T47D (cell line): Measurements from ENCODE around the gene SH3RF2.

ENCODE experiments used
- DNase-seq, 2 experiments: peaks; one replicate each; pipeline versions ENCODE4 v3.0.0 to v3.0.0-alpha.2; 2011 to 2012; ENCODE audit warnings: low read depth in 1 of 2, low spot score in 1 of 2
- JUND ChIP-seq: IDR thresholded peaks from 2 replicates; pipeline ENCODE4 v1.6.1; 2012; ENCODE audit warnings: low read depth
- in situ Hi-C: cut with HindIII; loops from 2 replicates; pipeline ENCODE4 v1.10.0; 2016; ENCODE audit warnings: low sequenced_read_pairs, low pct_unique_long_range_greater_than_20kb

SH3RF2 gene

DNA sequence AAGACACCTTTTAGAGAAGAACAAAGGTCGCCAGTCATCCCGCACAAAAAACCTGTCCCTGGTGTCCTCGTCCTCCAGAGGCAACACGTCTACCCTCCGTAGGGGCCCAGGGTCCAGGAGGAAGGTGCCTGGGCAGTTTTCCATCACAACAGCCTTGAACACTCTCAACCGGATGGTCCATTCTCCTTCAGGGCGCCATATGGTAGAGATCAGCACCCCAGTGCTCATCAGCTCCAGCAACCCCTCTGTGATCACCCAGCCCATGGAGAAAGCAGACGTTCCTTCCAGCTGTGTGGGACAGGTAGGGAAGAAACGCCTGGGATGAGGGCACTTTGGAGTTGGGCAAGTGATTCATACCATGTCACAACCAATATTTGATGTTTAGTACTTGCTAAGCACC lies 77.4 kb downstream of the SH3RF2 start:
- TF ChIP-seq JUND: no peak
- DNase-seq: no peak
- in situ Hi-C loops: no loop called here

DNA sequence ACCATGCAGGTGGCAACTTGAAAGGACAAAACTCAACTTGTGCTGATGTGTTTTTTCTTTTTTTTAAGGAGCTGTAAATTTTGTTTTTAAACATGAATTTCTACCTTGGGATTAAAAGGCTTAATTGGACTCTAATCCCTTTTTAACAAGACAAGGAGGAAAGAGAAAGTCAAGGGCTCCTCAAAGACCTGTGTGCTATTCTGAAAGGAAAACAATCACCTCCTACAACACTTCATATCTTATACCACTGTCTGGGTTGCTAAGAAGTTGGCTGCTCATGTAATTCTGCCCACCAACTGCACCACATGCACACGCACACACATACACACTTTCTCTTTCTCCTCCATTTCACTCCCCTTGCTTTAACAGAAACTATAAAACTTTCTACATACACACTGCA lies 78.6 kb downstream of the SH3RF2 start:
- no peak for TF ChIP-seq JUND
- DNase-seq: no peak
- in situ Hi-C loops: no loop called here

DNA sequence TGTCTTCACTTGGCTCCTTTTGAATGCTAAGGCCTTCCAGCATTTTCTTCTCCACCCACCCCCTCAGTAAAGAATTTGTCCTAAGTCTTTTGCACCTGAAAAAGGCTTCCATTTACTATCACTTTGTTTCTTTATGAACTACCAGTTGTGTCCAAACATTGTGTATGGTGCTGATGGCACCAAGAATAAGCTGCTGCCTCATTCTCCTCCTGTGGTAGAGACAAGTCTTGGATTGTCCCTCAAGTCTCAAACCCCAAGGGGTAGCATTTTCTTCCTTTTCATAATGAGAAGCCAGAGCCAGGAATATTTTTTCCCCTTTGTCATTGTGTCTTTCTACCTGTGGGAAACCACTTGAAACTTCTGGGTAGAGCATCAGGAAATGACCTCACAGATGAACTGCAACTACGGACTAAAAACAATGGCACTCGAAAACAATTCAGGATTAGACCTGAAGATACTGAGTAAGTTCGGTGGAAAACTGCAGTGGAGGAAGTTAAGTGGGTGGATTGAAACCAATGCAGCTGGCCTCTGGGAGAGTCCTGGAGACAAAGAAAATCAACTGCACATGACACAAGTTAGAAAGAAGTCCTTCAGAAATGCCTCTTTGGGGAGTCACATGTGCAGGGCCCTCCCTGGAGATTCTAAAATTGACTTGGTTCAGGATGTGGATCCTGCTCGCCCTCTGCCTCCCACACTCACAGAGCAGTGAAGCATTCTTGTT lies 80.5 kb downstream of the SH3RF2 start:
- TF ChIP-seq JUND: no peak
- no peak for DNase-seq
- in situ Hi-C loops: no loop called here

DNA sequence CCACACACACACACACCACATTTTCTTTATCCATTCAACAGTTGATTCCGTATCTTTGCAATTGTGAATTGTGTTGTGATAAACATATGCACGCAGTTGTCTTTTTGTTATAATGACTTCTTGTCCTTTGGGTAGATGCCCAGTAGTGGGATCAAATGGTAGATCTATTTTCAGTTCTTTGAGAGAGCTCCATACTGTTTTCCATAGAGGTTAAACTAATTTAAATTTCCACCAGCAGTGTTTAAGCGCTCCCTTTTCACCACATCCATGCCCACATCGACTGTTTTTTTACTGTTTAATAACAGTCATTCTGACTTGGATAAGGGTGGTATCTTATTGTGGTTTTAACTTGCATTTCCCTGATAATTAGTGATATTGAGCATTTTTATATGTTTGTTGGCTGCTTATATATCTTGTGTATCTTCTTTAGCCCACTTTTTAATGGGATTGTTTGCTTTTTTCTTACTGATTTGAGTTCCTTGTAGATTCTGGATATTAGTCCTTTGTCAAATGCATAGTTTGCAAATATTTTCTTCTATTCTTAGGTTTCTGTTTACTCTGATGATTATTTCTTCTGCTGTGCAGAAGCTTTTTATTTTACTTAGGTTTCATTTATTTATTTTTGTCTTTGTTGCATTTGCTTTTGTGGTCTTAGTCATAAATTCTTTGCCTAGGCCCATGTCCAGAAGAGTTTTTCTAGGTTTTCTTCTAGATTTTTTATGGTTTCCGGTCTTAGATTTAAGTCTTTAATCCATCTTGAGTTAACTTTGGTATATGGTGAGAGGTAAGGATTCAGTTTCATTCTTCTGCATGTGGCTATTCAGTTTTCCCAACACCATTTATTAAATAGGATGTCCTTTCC lies 82.4 kb downstream of the SH3RF2 start:
- in situ Hi-C loops: no loop called here
- no peak for DNase-seq
- TF ChIP-seq JUND: no peak

DNA sequence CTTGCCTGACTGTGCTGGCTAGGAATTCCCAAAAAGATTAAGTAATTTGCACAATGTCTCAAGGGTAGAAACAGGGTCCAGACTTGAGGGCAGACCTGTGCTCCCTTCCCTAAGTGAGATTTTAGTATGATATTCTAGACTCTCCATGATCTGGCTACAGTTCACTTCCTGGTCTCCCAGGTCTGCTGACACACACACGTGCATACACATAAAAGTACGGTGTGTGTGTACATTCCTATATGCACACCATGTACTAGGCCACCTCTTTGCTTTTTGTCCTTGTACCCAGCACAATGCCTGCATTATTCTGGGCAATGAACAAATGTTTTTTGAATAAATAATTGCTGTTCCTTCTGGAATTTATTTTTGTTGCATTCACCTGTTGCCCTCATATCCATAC lies 83.7 kb downstream of the SH3RF2 start:
- DNase-seq: peak in 1 of 2 experiments; percentile 30
- TF ChIP-seq JUND: no peak
- in situ Hi-C loops: no loop called here

DNA sequence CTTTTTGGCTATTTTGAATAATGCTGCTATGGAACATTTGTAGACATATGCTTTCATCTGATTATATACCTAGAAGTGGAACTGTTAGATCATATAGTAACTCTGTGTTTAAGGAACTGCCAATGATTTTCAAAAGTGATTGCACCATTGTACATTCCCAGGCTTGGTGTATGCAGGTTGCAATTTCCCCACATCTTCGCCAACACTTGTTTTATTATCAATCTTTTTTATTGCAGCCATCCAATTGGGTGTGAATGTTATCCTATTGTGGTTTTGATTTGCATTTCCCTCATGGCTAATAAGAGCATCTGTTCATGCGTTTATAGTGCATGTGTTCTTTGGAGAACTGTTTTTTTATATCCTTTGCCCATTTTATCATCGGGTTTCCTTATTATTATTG lies 87.7 kb downstream of the SH3RF2 start:
- DNase-seq: no peak
- no peak for TF ChIP-seq JUND
- in situ Hi-C loops: no loop called here

DNA sequence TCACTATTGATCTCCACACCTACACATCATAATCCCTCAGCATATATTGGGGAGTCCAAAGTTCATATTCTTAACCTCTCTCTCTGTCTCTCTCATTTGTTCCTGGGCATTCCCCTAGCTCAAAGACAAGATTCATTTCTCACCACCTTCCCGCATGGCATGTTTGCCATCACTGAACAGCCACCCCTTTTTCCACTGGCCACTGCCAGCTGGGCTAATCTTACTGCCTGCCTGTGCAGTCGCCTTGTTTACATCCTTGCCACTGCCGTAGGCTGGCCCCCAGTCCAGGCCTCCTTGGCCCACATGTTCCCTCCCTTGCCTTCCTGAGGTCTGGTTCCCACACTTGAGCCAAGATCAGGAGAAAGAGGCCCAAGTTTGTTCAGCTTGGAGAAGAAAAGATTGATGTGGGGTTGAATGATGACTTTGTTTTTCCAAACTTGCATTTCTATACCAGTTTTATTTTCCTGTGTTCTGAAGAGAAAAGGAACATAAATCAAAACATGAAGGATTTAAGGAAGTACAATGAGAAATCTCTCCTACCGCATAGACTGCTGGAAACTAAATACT lies 88.8 kb downstream of the SH3RF2 start:
- no peak for TF ChIP-seq JUND
- in situ Hi-C loops: no loop called here
- peak in 1 of 2 experiments; percentile 41 for DNase-seq

DNA sequence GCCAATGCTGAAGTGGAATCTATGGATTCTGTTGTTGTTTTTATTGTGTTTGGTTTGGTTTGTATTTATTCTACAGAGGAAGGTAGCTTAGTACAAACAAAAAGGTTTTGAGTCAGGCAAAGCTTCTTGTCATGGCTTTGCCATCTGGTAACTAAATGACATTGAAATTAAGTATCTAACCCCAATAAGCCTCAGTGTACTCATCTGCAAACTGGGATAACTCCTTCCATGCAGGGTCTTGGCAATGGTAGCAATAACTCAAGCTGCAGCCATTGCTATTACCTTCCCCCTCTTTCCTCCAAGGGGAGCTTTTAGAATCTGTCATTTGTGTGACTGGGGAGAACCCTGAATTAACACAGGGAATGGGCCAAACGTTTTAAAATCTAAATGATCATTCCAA lies 89.3 kb downstream of the SH3RF2 start:
- TF ChIP-seq JUND: no peak
- in situ Hi-C loops: no loop called here
- no peak for DNase-seq

DNA sequence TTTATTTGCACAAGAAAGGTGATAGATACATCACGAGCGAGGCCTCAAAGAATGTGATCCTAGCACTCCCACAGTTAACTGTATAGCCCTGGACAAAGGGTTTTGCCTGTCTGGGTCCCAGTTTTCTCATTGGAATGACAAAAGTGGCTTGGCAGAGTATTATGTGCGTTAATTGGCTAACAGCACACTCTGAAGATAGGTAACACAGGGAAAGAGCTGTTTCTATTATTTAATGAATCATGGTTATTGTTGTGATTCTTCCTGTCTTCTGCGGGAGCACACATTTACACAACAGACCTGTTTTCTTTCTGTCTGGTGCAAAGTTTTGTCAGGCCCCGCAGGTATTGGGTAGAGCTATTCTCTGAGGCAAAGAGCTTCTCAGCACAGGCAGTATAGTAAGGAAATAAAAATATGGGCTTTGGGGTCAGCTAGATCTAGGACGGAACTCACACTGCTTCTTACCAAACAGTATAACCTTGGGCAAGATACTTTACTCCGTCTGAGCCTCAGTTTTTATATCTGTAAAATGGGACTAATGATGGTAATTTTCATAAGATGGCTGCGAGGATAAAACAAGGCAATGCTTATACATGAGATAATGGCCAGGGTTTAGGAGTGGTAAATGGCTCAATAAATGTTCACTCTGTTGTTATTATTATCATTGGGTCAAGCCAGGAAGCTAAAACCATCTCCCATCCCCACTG lies 90.1 kb downstream of the SH3RF2 start:
- TF ChIP-seq JUND: no peak
- no peak for DNase-seq
- in situ Hi-C loops: no loop called here

DNA sequence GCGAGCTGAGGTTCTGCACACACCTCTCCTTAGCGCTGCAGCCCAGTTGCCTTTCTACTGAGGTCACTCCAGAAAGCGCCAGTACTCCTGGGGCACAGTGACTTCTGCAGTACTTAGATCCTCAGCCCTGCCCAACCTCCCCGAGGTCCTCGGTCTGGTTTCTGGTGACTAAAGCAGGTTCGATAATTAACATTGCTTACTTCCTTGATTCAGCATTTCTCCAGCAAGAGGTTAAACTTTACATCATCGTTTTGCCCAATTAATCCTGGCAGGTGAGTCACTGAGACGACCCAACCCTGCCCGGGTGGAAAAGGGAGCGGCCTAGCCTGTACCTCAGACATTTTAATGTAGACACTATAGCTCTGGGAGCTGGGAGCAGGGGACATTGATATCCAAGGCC lies 91.4 kb downstream of the SH3RF2 start:
- no peak for TF ChIP-seq JUND
- in situ Hi-C loops: no loop called here
- DNase-seq: peak in 1 of 2 experiments; percentile 49

DNA sequence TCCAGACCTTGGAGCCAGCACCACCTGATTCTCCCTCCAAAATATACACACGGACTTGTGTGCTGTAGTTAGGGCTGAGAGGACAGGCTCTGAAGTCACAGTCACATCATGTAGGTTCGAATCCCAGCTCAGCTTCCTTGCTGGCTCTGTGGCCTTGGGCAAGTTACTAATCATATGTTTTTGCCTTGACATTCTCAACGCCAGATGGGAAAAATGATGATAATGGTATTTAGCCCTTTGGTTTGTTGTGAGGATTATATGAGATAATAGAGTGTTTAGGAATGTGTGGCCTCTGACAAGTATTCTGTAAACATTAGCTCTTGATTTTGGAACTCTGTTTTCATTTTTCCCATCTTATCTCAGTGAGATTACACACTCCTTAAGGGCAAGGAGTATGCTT lies 96.5 kb downstream of the SH3RF2 start:
- in situ Hi-C loops: no loop called here
- no peak for DNase-seq
- no peak for TF ChIP-seq JUND

DNA sequence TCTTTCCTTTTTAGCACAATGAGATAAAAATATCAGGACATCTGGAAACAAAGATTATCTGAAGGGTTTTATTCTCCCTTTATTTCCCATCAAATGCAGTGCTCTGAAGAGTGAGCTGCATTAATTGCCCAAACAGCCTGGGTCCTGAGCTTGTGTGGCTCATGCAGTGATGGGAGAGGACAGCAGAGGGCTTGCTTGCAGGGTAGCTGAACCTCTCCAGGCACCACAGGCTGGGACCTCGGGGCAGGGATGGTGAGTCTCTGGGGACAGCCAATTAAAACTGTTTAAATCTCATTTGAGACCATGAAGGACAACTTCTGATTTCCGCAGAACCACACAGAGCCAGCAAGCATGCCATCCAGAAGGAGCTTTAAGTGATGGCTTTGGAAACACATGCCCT lies 97.7 kb downstream of the SH3RF2 start:
- DNase-seq: no peak
- in situ Hi-C loops: no loop called here
- no peak for TF ChIP-seq JUND

DNA sequence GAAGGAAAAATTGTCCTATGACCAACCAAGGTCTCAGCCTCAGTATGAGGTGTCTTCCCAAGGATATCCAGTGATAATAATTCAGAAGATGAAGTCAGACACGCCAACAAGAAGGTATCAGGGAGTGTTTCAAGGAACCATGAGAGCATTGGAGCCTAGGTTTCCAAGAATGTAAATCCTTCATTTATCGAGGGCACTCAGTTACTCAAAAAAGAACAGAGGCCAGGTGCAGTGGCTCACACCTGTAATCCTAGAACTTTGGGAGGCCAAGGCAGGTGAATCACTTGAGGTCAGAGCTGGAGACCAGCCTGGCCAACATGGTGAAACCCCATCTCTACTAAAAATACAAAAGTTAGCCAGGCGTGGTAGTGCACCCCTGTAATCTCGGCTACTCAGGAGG lies 98.2 kb downstream of the SH3RF2 start:
- DNase-seq: no peak
- in situ Hi-C loops: no loop called here
- no peak for TF ChIP-seq JUND
